T1000 (cell line): ENCODE measurements around the gene SAPCD2.
A peak's percentile ranks its signal among the peaks of the same experiment; 100 is the strongest.

Experiments used
- DNase-seq: peaks from one replicate; lab custom pipeline; 2025; ENCODE audit warnings: mixed read lengths; lab: John Stamatoyannopoulos, UW

The SAPCD2 gene

DNA sequence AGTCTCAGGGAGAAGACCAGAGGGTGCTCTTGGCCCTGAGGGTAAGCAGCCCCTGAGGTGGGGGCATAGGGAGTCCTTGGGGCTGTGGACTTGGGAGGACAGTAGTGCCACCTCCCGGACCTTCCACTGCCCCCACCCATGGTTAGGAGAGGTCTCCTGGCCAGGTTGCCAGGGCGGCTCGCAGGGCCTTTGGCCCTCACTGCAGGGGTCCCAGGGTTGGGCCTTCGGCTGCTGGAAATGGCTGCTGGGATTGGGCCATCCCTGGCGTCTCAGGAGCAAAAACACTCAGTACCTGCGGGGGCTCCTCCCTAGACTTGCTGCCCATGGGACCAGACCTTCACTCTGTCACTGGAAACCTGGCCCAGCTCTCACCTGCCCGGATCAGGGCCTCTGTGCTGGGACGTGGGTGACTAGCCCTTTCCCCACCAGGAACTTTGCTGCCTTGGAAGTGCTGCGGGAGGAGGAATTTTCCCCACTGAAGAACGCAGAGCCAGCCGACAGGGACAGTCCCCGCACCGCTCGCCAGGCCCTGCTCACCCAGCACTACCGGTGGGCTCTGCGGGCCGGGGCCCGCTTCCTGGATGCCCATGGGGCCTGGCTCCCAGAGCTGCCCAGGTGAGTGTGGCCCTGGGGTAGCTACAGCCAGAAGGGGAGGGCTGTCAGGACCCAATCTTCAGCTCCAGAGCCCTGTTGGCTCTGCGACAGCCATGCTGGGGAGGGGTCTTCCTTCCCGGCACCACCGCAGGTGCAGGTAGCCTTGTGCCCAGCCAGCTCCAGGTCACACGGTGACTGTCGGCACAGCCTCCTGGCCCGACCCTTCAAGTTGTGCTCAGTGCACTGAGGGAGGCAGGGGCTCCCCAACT lies 10.1 kb upstream of the SAPCD2 start:
- DNase-seq: no peak

DNA sequence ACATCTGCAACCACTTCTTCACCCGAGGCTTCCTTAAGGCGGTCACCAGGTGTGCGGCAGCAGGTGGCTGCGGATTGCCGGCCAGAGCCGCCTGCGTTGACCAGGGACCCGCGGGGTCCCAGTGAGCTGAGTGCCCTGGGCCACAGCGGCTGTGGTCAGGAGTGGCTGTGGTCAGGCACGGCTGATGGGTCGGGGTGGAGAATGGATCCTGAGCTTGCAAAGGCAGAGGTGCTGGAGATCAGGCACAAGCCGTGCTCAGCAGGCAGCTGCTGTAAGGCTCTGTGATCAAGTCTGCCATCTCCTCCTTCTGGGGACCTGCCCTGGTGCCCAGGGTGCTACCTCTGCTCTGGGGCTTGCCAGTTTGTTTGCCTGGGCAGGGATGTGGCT lies 9.0 kb upstream of the SAPCD2 start:
- DNase-seq: no peak

DNA sequence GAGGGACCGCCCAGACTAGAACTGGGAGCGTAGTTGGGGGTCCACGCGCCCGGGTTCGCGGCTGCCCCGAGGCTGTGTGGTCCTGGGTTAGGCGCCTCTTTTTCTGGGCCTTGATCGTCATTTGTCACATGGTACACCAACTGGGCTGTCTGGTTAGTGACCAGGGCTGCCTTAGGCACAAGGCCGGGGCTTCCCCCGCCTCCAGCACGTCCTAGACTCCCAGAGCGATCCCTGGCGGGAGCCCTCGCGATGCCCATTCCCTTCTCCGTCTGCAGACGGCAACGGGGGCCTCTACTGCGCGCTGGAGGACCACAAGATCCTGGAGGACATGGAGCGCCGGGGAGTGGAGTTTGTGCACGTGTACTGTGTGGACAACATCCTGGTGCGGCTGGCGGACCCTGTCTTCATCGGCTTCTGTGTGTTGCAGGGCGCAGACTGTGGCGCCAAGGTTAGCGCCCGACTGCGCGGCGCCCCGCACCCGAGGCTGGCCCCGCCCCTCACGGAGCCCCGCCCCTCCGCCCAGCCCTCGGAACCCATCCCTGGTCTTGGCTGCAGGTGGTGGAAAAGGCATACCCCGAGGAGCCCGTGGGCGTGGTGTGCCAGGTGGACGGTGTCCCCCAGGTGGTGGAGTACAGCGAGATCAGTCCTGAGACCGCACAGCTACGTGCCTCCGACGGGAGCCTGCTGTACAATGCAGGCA lies 8.5 kb upstream of the SAPCD2 start:
- DNase-seq: no peak

- no peak for DNase-seq
Observed at GRCh38 chr9:137077758-137078693, 7.7 kb upstream of the SAPCD2 start.

DNA sequence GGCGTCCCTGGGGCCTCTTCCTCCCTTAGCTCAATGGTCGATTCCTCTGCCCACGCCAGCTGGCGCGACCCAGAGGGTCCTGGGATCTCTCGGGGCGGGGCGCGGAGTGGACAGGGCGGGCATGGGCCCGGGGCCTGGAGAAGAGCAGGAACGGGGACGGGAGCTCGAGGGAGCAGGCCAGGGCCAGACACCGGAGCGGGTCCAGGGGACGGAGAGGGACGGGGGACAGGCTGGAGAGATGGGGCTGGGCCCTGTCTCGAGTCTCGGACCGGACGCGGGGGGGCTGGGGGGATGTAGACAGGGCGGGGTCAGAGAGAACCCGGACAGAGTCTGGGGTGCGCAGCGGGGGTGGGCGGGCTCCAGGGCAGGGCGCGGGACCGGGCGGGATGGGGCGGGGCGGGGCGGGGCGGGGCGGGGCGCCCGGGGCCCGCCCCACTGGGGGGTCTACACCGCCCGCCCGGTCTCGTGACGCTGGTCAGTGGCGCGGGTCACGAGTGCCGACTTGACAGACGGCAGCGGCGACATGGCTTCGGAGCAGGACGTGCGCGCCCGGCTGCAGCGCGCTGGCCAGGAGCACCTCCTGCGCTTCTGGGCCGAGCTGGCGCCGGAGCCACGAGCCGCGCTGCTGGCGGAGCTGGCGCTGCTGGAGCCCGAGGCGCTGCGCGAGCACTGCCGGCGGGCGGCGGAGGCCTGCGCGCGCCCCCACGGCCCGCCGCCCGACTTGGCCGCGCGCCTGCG lies 6.8 kb upstream of the SAPCD2 start, which contains the start of gene UAP1L1:
TSS of gene UAP1L1 (plus strand) at position 508 of the 738 bp plus-strand sequence. CDS start at position 524, 16 bp downstream.
- peak; percentile 18 for DNase-seq

- DNase-seq: no peak
Observed at GRCh38 chr9:137076636-137077009, 6.3 kb upstream of the SAPCD2 start.

DNA sequence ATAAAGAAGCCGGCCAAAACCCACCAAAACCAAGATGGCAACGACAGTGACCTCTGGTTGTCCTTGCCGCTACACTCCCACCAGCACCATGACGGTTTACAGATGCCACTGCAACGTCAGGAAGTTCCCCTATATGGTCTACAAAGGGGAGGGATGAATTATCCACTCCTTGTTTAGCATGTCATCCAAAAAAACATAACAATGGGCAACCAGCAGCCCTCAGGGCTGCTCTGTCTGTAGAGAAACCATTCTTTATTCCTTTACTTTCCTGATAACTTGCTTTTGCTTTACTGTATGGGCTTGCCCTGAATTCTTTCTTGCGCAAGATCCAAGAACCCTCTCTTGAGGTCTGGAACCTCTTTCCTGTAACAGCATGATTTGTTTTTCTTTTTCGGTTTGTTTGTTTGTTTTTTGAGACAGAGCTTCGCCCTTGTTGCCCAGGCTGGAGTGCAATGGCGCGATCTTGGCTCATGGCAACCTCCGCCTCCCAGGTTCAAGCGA lies 5.0 kb upstream of the SAPCD2 start:
- DNase-seq: no peak

DNA sequence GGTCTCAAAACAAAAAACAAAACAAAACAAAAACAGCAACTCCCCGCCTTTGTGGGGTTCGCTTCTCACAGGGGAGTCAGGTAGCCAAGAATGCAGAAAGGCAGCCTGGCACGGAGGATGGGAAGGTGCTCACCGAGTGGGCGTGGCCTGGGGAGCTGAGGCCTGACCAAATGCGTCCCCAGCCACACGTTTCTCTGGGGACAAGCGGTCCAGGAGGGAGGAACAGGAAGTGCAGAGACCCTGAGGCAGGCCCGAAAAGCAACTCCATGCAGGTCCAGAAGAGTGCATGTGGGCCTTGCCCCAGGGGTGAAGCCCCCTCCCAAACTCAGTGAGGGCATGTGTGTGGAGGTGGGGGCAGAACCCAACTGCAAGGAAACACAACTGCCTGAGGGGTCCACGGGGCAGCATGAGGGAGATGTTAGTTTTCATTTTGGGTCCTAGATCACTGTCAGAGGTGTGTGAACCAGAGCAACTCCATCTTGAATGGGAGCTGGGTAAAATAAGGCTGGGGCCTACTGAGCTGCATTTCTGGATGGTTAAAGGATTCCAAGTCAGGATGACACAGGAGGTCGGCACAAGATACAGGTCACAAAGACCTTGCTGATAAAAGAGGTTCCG lies 4.4 kb upstream of the SAPCD2 start:
- no peak for DNase-seq

DNA sequence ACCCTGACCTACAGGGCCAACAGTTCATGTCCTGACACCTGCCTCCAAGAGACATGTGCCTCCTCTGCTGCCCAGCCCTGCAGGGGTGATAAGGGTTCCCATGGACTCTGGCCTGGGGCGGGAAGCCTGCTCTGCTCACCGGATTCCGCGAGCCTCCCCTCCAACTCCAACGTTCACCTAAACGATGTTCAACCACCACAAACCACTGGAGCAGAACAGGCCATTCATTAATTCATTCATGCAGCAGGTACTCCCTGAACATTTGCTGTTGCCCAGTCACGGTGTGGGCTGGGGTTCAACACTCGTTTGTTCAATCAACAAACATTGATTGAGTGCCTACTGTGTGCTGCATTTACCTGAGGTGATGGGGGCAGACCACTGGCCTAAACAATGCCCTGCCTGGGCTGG lies 3.6 kb upstream of the SAPCD2 start:
- DNase-seq: no peak

DNA sequence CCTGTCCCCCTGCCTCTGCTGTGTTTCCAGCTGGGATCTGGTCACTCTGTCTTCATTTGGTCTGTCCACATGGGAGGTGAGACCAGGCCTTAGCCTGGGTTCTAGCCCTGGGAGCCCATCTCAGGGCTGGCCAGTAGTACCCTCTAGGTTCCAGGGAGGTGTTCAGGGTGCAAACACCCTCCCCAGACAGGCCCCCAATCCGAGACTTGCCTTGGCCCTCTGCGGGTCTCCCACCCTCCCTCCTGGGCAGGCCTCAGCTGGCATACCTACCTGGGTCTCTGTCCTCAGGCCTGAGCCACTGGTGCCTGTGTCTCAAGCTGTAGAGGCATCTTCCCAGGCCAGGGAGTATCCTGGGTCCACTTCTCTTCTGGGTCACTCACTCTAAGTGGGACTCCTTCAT lies 925 bp upstream of the SAPCD2 start:
- DNase-seq: no peak

DNA sequence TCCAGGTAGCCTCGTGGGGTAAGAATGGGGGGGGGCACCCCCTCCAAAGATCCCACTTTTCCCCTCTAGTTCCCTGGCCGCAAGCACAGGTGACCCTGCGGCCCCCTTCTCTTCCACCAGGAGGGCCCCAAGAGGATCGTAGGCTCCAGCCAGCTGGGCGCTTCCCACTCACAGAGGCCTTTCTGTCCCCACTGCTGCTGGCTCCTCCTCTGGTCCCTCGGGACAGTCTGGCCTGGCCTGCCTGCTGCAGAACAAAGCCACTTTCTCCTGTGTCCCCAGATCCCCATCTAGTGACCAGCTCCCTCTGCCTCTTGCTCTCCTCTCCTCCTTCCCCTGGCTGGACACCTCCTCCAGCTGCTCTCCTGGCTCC lies 534 bp upstream of the SAPCD2 start:
- no peak for DNase-seq

GRCh38 chr9:137069508-137070091 lies 757 bp downstream of the SAPCD2 start:
- DNase-seq: no peak

GRCh38 chr9:137068539-137069507 lies 1.5 kb downstream of the SAPCD2 start:
- DNase-seq: no peak

DNA sequence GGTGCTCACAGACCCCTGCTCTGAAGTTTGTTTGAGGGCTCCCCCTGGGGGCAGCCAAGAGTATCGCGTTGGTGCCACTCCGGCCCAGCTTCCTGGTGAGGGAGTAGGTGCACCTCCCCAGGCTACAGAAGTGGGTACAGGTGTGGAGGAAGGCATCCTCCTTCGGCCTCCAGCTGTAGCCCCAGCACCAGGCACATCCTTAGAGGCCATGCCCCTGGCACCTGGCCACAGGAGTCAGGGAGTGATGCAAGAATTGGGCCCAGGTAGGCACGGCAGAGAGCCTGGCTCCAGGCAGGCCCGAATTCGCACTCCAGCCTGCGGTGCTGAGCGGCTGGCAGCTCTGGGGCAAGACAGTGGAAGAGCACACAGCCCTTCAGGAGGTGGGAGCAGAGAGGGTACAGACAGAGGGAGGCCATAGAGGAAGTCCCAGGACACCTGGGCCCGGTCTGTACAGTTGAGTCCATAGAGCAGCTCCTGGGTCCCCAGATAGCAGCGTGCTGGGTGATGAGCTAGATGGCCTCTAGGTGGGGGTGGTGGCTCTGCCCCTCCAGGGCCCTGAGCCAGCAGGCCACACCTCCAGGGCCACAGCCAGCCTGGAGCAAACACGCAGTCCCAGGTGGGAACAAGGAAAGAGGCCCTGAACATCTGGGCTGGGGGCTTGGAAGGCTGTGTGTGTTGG lies 2.4 kb downstream of the SAPCD2 start:
- peak; percentile 53 for DNase-seq

GRCh38 chr9:137066096-137066861 lies 4.1 kb downstream of the SAPCD2 start:
- DNase-seq: no peak

- DNase-seq: no peak
Observed at GRCh38 chr9:137065336-137065967, 4.9 kb downstream of the SAPCD2 start.

GRCh38 chr9:137064880-137065164 lies 5.5 kb downstream of the SAPCD2 start:
- no peak for DNase-seq
